Esophagus muscularis mucosa (tissue), 4 donors: Measurements from ENCODE around the gene CRPPA. TPM values are rescaled to one million over a fixed set of nuclear protein-coding genes. Genes with fewer than 3 reads are reported as not detected.

Source experiments
- small RNA-seq, 3 donors: library from RNA; depleted of rRNA; stranded (forward); fragments of <200 nt; gene quantifications; one replicate each; pipeline ENCODE3, GENCODE V24; 2016
- total RNA-seq, 4 donors: library from RNA; depleted of rRNA; stranded (reverse); fragments of >200 nt; gene quantifications; one replicate each; pipeline versions ENCODE4 v1.1.0 to v1.2.1, GENCODE V29; 2016

The CRPPA gene
- total RNA-seq, 4 donors from 2014 or later, result 1.9 to 3.6 (median 3.5) TPM

Small RNA genes within 50 kb of the gene (small RNA-seq; reads per million reads assigned to genes)
- 0 reads per million in 3 donors for gene AC005014.3

Other genes starting within 250 kb of the CRPPA start
- 1 to 10 TPM in 1 of 4 donors, under 1 TPM in 2, not detected in 1; 0.71 to 1.2 (median 0.83) TPM for gene SOSTDC1, start 44.2 kb upstream of the CRPPA start, total RNA-seq
- gene LRRC72, start 105.3 kb upstream of the CRPPA start, total RNA-seq, result not detected
- 10 to 100 TPM; 12.4 to 24.9 (median 17.6) TPM for gene ANKMY2, start 224.2 kb upstream of the CRPPA start, total RNA-seq
- 10 to 100 TPM; 48.1 to 73.9 (median 62.4) TPM for gene BZW2, start 224.6 kb upstream of the CRPPA start, total RNA-seq